ENCODE measurements around the gene ZNF692.
A peak's percentile ranks its signal among the peaks of the same experiment; 100 is the strongest.

The ZNF692 gene

GRCh38 chr1:248871837-248872401 lies 13.0 kb upstream of the ZNF692 start:
- Mint-ChIP-seq H3K4me1 (peaks cover 5% of the 10 kb centered on the region), H3K4me3 (peak overlapping the region; percentile 75 to 95 (median 77)), H3K27me3 (ENCODE audit: low read depth) (peaks cover 8% of the 10 kb centered on the region), H3K27ac (peak overlapping the region in 2 of 3 experiments; percentile 29 to 88), H3K36me3 (ENCODE audit: low read depth) (no peaks in the 10 kb centered on the region), H3K9me3 (no peaks in the 10 kb centered on the region)
- TF ChIP-seq, protein P1, sequence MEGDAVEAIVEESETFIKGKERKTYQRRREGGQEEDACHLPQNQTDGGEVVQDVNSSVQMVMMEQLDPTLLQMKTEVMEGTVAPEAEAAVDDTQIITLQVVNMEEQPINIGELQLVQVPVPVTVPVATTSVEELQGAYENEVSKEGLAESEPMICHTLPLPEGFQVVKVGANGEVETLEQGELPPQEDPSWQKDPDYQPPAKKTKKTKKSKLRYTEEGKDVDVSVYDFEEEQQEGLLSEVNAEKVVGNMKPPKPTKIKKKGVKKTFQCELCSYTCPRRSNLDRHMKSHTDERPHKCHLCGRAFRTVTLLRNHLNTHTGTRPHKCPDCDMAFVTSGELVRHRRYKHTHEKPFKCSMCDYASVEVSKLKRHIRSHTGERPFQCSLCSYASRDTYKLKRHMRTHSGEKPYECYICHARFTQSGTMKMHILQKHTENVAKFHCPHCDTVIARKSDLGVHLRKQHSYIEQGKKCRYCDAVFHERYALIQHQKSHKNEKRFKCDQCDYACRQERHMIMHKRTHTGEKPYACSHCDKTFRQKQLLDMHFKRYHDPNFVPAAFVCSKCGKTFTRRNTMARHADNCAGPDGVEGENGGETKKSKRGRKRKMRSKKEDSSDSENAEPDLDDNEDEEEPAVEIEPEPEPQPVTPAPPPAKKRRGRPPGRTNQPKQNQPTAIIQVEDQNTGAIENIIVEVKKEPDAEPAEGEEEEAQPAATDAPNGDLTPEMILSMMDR (IDR thresholded peaks at IDR 0.05; ENCODE audit: unreplicated experiment in 3 of 3): no peak

- Mint-ChIP-seq H3K9me3 (no peaks in the 10 kb centered on the region), H3K27ac (peak overlapping the region; percentile 5 to 58 (median 41)), H3K4me3 (peak overlapping the region; percentile 79 to 88 (median 84)), H3K36me3 (ENCODE audit: low read depth) (no peaks in the 10 kb centered on the region), H3K4me1 (peaks cover 30% of the 10 kb centered on the region), H3K27me3 (ENCODE audit: low read depth) (peaks cover 14% of the 10 kb centered on the region)
- TF ChIP-seq, protein P1 (IDR thresholded peaks at IDR 0.05; ENCODE audit: unreplicated experiment in 3 of 3): no peak
Measured at GRCh38 chr1:248862998-248863881, 4.4 kb upstream of the ZNF692 start.

DNA sequence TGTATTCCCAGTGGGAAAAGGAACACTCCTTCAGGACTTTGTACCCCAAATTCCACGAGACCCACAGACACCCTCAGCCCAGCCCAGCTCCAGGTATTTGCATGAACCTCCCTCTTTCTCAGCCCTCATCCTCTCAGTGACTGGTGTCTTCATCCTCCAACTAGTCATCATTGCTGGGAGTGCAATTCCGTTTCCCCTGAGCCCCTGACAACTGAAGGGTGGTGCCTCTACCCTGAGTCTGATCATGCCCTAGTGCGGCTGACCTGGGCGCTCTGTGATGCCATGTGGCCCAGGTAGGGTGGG lies 3.8 kb upstream of the ZNF692 start:
- TF ChIP-seq, protein P1 (IDR thresholded peaks at IDR 0.05; ENCODE audit: unreplicated experiment in 3 of 3): no peak
- H3K9me3 Mint-ChIP-seq: no peaks in the 10 kb centered on the region
- H3K27me3 Mint-ChIP-seq (ENCODE audit: low read depth): peaks cover 14% of the 10 kb centered on the region
- no peaks in the 10 kb centered on the region for H3K36me3 Mint-ChIP-seq (ENCODE audit: low read depth)
- peak overlapping the region in 1 of 3 experiments; percentile 41 for H3K27ac Mint-ChIP-seq
- H3K4me3 Mint-ChIP-seq: peak overlapping the region; percentile 62 to 88 (median 79)
- peaks cover 31% of the 10 kb centered on the region for H3K4me1 Mint-ChIP-seq

GRCh38 chr1:248861616-248862015 lies 2.7 kb upstream of the ZNF692 start:
- Mint-ChIP-seq H3K9me3 (no peaks in the 10 kb centered on the region), H3K4me3 (peak overlapping the region; percentile 13 to 62 (median 28)), H3K36me3 (ENCODE audit: low read depth) (no peaks in the 10 kb centered on the region), H3K27me3 (ENCODE audit: low read depth) (peaks cover 14% of the 10 kb centered on the region), H3K27ac (peak overlapping the region in 2 of 3 experiments; percentile 6 to 11), H3K4me1 (peaks cover 31% of the 10 kb centered on the region)
- TF ChIP-seq, protein P1 (IDR thresholded peaks at IDR 0.05; ENCODE audit: unreplicated experiment in 3 of 3): no peak

DNA sequence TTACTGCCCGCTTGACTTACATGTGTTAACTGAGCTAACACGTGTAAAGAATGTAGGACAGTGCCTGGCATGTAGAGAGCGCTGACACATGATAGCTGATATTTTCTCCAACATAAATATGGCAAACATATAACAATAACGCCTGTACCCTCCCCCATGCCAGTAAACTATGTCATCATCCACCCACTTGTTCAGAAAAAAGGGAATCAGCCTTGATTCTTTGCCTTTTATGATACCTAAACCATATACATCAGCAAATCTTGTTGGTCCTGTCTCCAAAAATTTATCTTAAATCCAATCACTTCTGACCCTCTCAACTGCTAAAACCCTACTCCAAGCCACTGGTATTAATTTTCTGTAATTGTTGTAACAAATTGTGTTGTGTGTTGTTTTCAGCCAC lies 1.1 kb upstream of the ZNF692 start:
- Mint-ChIP-seq H3K9me3 (no peaks in the 10 kb centered on the region), H3K4me3 (peak overlapping the region; percentile 89 to 95 (median 94)), H3K27me3 (ENCODE audit: low read depth) (peaks cover 12% of the 10 kb centered on the region), H3K36me3 (ENCODE audit: low read depth) (peaks cover 2% of the 10 kb centered on the region), H3K4me1 (peaks cover 31% of the 10 kb centered on the region), H3K27ac (peak overlapping the region; percentile 89 to 97 (median 97))
- TF ChIP-seq, protein P1 (IDR thresholded peaks at IDR 0.05; ENCODE audit: unreplicated experiment in 3 of 3): no peak
